OCI-LY1 (cell line): ENCODE results near the gene PLEKHG2.

ENCODE experiments used
- H2AFZ ChIP-seq: fragments of 200-600 bp; sonication (generic), shearing (Covaris generic); 2 replicates; pipeline ENCODE4 v1.6.0; 2014; ENCODE audit warnings: antibody characterized with exemption, mild to moderate bottlenecking, low read length
- H3F3A ChIP-seq: fragments of 200-600 bp; sonication (generic), shearing (Covaris generic); 2 replicates; pipeline ENCODE4 v1.6.0; 2014; ENCODE audit warnings: mild to moderate bottlenecking, antibody characterized with exemption, low read length, moderate library complexity; ENCODE audit not compliant: insufficient read depth
- H3K27ac ChIP-seq: fragments of 200-600 bp; sonication (generic); 2 replicates; pipeline ENCODE4 v1.5.1; 2014; ENCODE audit warnings: low read length, mixed run types, mild to moderate bottlenecking, low read depth; ENCODE audit not compliant: poor library complexity, severe bottlenecking
- H3K27me3 ChIP-seq: fragments of 200-600 bp; sonication (generic); 2 replicates; pipeline ENCODE4 v1.6.0; 2014; ENCODE audit warnings: antibody characterized with exemption, mild to moderate bottlenecking, low read length, moderate library complexity; ENCODE audit not compliant: insufficient read depth
- H3K36me3 ChIP-seq: fragments of 200-600 bp; sonication (generic); 2 replicates; pipeline ENCODE4 v1.6.1; 2014; ENCODE audit warnings: mild to moderate bottlenecking, antibody characterized with exemption, low read length, moderate library complexity, mixed read lengths; ENCODE audit not compliant: insufficient read depth
- H3K4me1 ChIP-seq: fragments of 200-600 bp; sonication (generic); 2 replicates; pipeline ENCODE4 v1.5.1; 2014; ENCODE audit warnings: mild to moderate bottlenecking, low read length, moderate library complexity; ENCODE audit not compliant: insufficient read depth, severe bottlenecking
- H3K4me2 ChIP-seq: fragments of 200-600 bp; sonication (generic), shearing (Covaris generic); 2 replicates; pipeline ENCODE4 v1.6.1; 2014; ENCODE audit warnings: low read length
- H3K4me3 ChIP-seq: fragments of 200-600 bp; sonication (generic); 2 replicates; pipeline ENCODE4 v1.5.1; 2014; ENCODE audit warnings: low read length, low read depth, mild to moderate bottlenecking, mixed read lengths; ENCODE audit not compliant: poor library complexity, severe bottlenecking
- H3K79me2 ChIP-seq: fragments of 200-600 bp; shearing (Covaris generic); 2 replicates; pipeline ENCODE4 v1.6.1; 2016; ENCODE audit warnings: mixed run types, low read length, mixed read lengths; ENCODE audit not compliant: insufficient read depth
- H3K9ac ChIP-seq: fragments of 200-600 bp; sonication (generic), shearing (Covaris generic); 2 replicates; pipeline ENCODE4 v1.6.1; 2014; ENCODE audit warnings: mild to moderate bottlenecking, low read length, mixed read lengths
- H3K9me2 ChIP-seq: fragments of 200-600 bp; sonication (generic), shearing (Covaris generic); 2 replicates; pipeline ENCODE4 v1.6.1; 2014; ENCODE audit warnings: low read depth, mild to moderate bottlenecking, low read length, mixed read lengths
- H3K9me3 ChIP-seq: fragments of 200-600 bp; shearing (Covaris generic); 2 replicates; pipeline ENCODE4 v1.6.1; 2014; ENCODE audit warnings: low read length, mixed read lengths
- H4K20me1 ChIP-seq: fragments of 200-600 bp; sonication (generic), shearing (Covaris generic); 2 replicates; pipeline ENCODE4 v1.6.0; 2016; ENCODE audit warnings: mild to moderate bottlenecking, low read length; ENCODE audit not compliant: insufficient read depth
- CTCF ChIP-seq: fragments of 200-600 bp; sonication (generic), shearing (Covaris generic); IDR thresholded peaks from 2 replicates; pipeline ENCODE4 v1.5.1; 2017; ENCODE audit warnings: mild to moderate bottlenecking, antibody characterized with exemption, low read length, moderate library complexity, mixed read lengths
- EZH2 ChIP-seq: fragments of 200-600 bp; sonication (generic), shearing (Covaris generic); IDR thresholded peaks from 2 replicates; pipeline ENCODE4 v1.8.0; 2017; ENCODE audit warnings: borderline replicate concordance, mixed run types, mild to moderate bottlenecking, antibody characterized with exemption, low read length, moderate library complexity, mixed read lengths

PLEKHG2 gene

DNA sequence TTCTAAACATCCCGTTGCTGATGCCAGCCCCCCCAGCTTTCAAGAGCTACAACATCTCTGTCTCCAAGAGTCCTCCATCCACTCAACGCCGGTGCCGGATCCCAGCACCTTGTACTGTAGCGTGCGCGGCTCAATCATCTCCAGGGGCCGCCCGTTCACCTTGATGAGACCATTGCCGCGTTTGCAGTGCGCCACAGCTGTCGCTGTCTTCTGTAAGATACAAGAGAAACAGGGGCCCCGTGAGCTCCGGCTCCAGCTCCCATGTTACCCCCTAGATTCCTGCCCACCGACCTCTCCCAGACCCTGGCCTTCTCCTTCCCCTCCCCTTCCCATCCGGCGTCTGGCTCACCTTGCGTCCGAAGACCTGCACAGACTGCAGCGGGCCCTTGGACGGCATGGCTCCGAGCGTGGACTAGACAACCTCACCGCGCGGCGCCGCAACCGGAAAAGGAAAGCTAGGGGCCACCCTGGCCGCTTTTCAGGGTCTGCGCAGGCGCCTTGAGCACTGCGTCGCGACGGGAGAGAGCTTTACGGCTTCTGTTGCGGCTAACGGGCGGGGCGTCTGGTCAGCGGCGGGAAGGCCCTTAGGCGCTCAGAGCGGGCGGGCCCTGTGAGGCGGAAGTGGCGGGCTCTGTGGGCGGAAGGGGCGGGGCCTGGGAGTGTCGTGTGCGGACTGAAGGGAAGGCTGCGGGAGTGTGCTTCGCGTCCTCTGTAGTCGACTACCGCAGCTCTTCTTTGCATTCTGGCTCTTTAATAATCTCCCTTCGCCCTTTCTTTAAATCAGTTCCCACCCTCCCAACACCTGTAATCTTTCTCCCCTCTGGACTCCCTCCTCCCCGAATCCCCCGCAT is 23.3 kb downstream of the PLEKHG2 start, which contains the start of gene RPS16:
Gene RPS16, minus strand, starts transcription at position 451 of the 851 bp plus-strand sequence. Its CDS starts 54 bp downstream, at position 397.
- Histone ChIP-seq H3K36me3 (peaks cover 44% of the 10 kb centered on the region), H3K9me3 (no peaks in the 10 kb centered on the region), H3K4me1 (peaks cover 39% of the 10 kb centered on the region), H3K4me2 (peak within 1 kb of the TSS; percentile 88), H3K9me2 (no peaks in the 10 kb centered on the region), H3K9ac (peak within 1 kb of the TSS; percentile 98), H2AFZ (no peak within 1 kb of the TSS), H4K20me1 (0 out of 2 replicates have a peak, but pooled peaks cover 2% of the 10 kb centered on the region), H3K27me3 (no peaks in the 10 kb centered on the region), H3F3A (peaks cover 5% of the 10 kb centered on the region; the same call in 1 of the 2 replicates), H3K27ac (peak within 1 kb of the TSS; percentile 51), H3K4me3 (peak within 1 kb of the TSS; percentile 97), H3K79me2 (peaks cover 9% of the 10 kb centered on the region; the same call in 1 of the 2 replicates)
- TF ChIP-seq CTCF (no peak), EZH2 (no peak)

- Histone ChIP-seq H4K20me1 (0 out of 2 replicates have a peak, but pooled peaks cover 2% of the 10 kb centered on the region), H3K9ac (peak overlapping the region; percentile 96), H3K27ac (peak overlapping the region; percentile 39), H3K4me2 (peak overlapping the region; percentile 88), H3K9me3 (no peaks in the 10 kb centered on the region), H3F3A (peaks cover 5% of the 10 kb centered on the region; the same call in 1 of the 2 replicates), H3K4me3 (peak overlapping the region; percentile 97), H2AFZ (no peak overlapping the region), H3K4me1 (peaks cover 44% of the 10 kb centered on the region), H3K79me2 (peaks cover 9% of the 10 kb centered on the region; the same call in 1 of the 2 replicates), H3K9me2 (no peaks in the 10 kb centered on the region), H3K36me3 (peaks cover 40% of the 10 kb centered on the region), H3K27me3 (no peaks in the 10 kb centered on the region)
- no peak for TF ChIP-seq EZH2
- no peak for TF ChIP-seq CTCF
Observed at GRCh38 chr19:39436350-39436716, 23.9 kb downstream of the PLEKHG2 start.

GRCh38 chr19:39438270-39438934 is 25.9 kb downstream of the PLEKHG2 start:
- H3K9me3 ChIP-seq, result no peaks in the 10 kb centered on the region
- H3K4me3 ChIP-seq, result no peak overlapping the region
- peaks cover 46% of the 10 kb centered on the region for H3K4me1 ChIP-seq
- no peak overlapping the region for H2AFZ ChIP-seq
- peaks cover 9% of the 10 kb centered on the region; the same call in 1 of the 2 replicates for H3K79me2 ChIP-seq
- H3K27me3 ChIP-seq, result no peaks in the 10 kb centered on the region
- no peak overlapping the region for H3K4me2 ChIP-seq
- no peak overlapping the region for H3K27ac ChIP-seq
- no peak overlapping the region for H3K9ac ChIP-seq
- no peaks in the 10 kb centered on the region for H3K9me2 ChIP-seq
- 0 out of 2 replicates have a peak, but pooled peaks cover 2% of the 10 kb centered on the region for H4K20me1 ChIP-seq
- H3F3A ChIP-seq, result peaks cover 5% of the 10 kb centered on the region; the same call in 1 of the 2 replicates
- TF ChIP-seq EZH2 (no peak), CTCF (no peak)
- H3K36me3 ChIP-seq, result peaks cover 22% of the 10 kb centered on the region
